Esophagus muscularis mucosa (tissue), 4 donors: ENCODE results near the gene E2F2.

Experiments used
- CTCF ChIP-seq, 3 experiments: fragments of 200-600 bp in 2 of 3; fragments of 450-650 bp in 1 of 3; sonication (generic) in 2 of 3; IDR thresholded peaks; one replicate each; pipeline ENCODE4 v1.5.1; 2017 to 2019; ENCODE audit warnings: antibody characterized with exemption in 3 of 3, mild to moderate bottlenecking in 2 of 3, moderate library complexity in 1 of 3
- EP300 ChIP-seq: sonication (generic); formaldehyde crosslinking; IDR thresholded peaks from one replicate; pipeline ENCODE4 v1.6.1; 2017; ENCODE audit warnings: antibody characterized with exemption
- POLR2A ChIP-seq: fragments of 450-650 bp; IDR thresholded peaks from one replicate; pipeline ENCODE4 v1.6.1; 2017; ENCODE audit warnings: antibody characterized with exemption, moderate library complexity, mild to moderate bottlenecking, low read depth

GRCh38 chr1:23484253-23485001 lies 46.6 kb downstream of the E2F2 start:
- TF ChIP-seq EP300 (no peak), CTCF (IDR thresholded peaks at IDR 0.05) (no peak), POLR2A (no peak)
